Neural progenitor cell (in vitro differentiated cells): ENCODE results near the gene SLC9A4.

ENCODE experiments used
- CTCF ChIP-seq: fragments of 200-600 bp; sonication (generic); IDR thresholded peaks from 2 replicates; pipeline ENCODE4 v1.5.1; 2017; ENCODE audit warnings: antibody characterized with exemption, mild to moderate bottlenecking
- EZH2 ChIP-seq: fragments of 200-600 bp; sonication (generic); IDR thresholded peaks from 2 replicates; pipeline ENCODE4 v1.6.1; 2017; ENCODE audit warnings: antibody characterized with exemption, mild to moderate bottlenecking, moderate library complexity
- EZH2phosphoT487 ChIP-seq: fragments of 200-600 bp; sonication (generic); IDR thresholded peaks from 2 replicates; pipeline ENCODE4 v1.6.1; 2017; ENCODE audit warnings: antibody characterized with exemption

GRCh38 chr2:102489646-102490045 lies 16.6 kb downstream of the SLC9A4 start:
- TF ChIP-seq CTCF (no peak), EZH2 (no peak), EZH2phosphoT487 (no peak)
